ENCODE measurements around the gene ASXL1. TPM values are rescaled to one million over a fixed set of nuclear protein-coding genes. Genes with fewer than 3 reads are reported as not detected.

ASXL1 gene
- polyA plus RNA-seq, 3 donors: 1.8 to 47.1 (median 2.8) TPM

DNA sequence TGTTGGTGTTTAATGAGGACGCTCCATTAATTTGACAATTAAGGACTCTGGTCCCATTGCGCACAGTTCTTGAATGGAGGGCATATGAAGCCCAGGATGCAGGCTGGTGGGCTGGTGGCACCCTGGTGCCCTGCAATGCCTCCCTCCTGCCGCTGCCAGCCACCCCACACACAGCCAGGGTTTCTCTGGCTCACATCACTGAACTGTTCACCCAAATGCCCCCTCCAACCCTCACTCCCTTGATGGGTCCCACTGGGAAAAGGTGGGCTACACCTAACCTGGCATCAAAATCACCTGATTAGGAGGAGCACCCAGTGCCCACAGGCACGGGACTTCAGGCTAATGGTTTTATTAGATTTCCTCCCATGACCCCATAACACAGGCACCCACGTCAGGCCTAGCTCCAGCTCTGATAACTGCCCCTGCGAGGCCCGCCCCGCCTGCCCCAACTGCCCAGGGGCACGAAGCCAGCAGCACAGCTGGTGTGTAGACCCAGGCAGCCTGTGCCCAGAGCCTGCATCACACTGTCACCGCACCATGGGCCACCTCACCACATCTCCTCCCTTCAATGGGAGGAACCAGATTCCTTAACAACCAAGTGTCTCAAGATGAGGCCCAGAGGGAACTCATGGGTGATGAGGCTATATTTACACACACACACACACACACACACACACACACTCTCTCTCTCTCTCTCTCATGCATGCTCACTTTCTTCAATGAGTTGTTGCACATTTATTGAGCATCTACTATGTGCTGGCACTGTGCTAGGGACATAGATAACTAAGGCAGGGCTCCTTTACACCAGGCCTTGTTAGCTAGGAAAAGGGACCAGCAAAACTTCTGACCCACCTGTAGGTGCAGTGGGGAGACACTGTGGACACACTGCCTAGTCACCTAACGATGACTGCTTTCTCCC is 119.7 kb downstream of the ASXL1 start:
- H3K27ac ChIP-seq (ENCODE audit: low read depth in 1 of 2, low read length in 2 of 2): no peak overlapping the region
- peaks cover 55 to 84% of the 10 kb centered on the region in 2 donors for H3K4me1 ChIP-seq (ENCODE audit: control insufficient read depth in 1 of 2, insufficient read depth in 2 of 2, low read length in 2 of 2)
- intact Hi-C loops (cut with micrococcal nuclease): no loop called here
- 89% methylated on average over 8 of the region's 11 CpGs for WGBS (ENCODE audit: insufficient coverage)
- no peak overlapping the region for H3K4me2 ChIP-seq (replicated peaks; ENCODE audit: extremely low read depth, low read length, poor library complexity, severe bottlenecking)
- H3K79me2 ChIP-seq (ENCODE audit: insufficient read depth, low read length): peaks cover 77% of the 10 kb centered on the region
- Mint-ChIP-seq H3K27ac (peak overlapping the region in 2 of 7 donors; percentile 12 to 26), H3K27me3 (ENCODE audit: low read depth in 3 of 3) (peaks cover 3 to 11% (median 4%) of the 10 kb centered on the region in 3 donors), H3K4me1 (peaks cover 75% of the 10 kb centered on the region), H3K4me3 (no peak overlapping the region), H3K9me3 (peaks cover 0 to 2% (median 0%) of the 10 kb centered on the region in 7 donors), H3K36me3 (peaks cover 3 to 15% of the 10 kb centered on the region in 2 donors)
- DNase-seq: no peak
- no peaks in the 10 kb centered on the region for H3K9me3 ChIP-seq (replicated peaks in 1 of 2; ENCODE audit: control insufficient read depth in 1 of 2, insufficient read depth in 1 of 2, low read length in 2 of 2)
- no peak overlapping the region for H3K9ac ChIP-seq (ENCODE audit: insufficient read depth, low read length, poor library complexity, severe bottlenecking)
- H3K36me3 ChIP-seq (replicated peaks in 1 of 2; ENCODE audit: control insufficient read depth in 1 of 2, insufficient read depth in 2 of 2, low read length in 2 of 2): peaks cover 0 to 12% of the 10 kb centered on the region in 2 donors
- no peak overlapping the region for H3K4me3 ChIP-seq (replicated peaks in 1 of 3; ENCODE audit: low read depth in 2 of 3, low read length in 3 of 3)
- no peaks in the 10 kb centered on the region for H3K27me3 ChIP-seq (ENCODE audit: control insufficient read depth in 2 of 2, insufficient read depth in 2 of 2, low read length in 2 of 2)
- no peak overlapping the region for H2AFZ ChIP-seq (ENCODE audit: insufficient read depth, low read depth, low read length, poor library complexity, severe bottlenecking)
- no peak for TF ChIP-seq CTCF (IDR thresholded peaks at IDR 0.05)
- peaks cover 93% of the 10 kb centered on the region for H4K20me1 ChIP-seq (ENCODE audit: insufficient read depth, low read length)

DNA sequence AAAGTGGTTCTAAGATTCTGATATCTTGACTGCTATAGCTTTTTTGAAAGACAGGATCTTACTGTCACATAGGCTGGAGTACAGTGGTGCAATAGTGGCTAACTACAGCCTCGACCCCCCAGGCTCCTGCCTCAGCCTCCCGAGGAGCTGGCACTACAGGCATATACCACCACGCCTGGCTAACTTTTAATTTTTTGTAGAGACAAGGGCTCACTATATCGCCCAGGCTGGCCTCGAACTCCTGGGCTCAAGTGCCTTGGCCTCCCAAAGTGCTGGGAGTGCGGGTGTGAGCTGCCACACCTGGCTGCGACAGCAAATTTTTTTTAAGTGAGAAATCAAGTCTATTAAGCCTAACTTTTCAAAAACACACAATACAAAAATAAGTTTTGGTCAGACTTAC is 120.4 kb downstream of the ASXL1 start:
- H3K36me3 Mint-ChIP-seq: peaks cover 3 to 10% of the 10 kb centered on the region in 2 donors
- H3K4me2 ChIP-seq (replicated peaks; ENCODE audit: extremely low read depth, low read length, poor library complexity, severe bottlenecking): no peak overlapping the region
- peaks cover 73% of the 10 kb centered on the region for H3K4me1 Mint-ChIP-seq
- H4K20me1 ChIP-seq (ENCODE audit: insufficient read depth, low read length): peaks cover 89% of the 10 kb centered on the region
- no peak overlapping the region for H3K27ac ChIP-seq (ENCODE audit: low read depth in 1 of 2, low read length in 2 of 2)
- peaks cover 3 to 12% (median 4%) of the 10 kb centered on the region in 3 donors for H3K27me3 Mint-ChIP-seq (ENCODE audit: low read depth in 3 of 3)
- no peak overlapping the region for H3K9ac ChIP-seq (ENCODE audit: insufficient read depth, low read length, poor library complexity, severe bottlenecking)
- no peak for DNase-seq
- no peak overlapping the region for H3K27ac Mint-ChIP-seq
- H3K9me3 Mint-ChIP-seq: peaks cover 0 to 2% (median 0%) of the 10 kb centered on the region in 7 donors
- TF ChIP-seq CTCF (IDR thresholded peaks at IDR 0.05): no peak
- peaks cover 55 to 84% of the 10 kb centered on the region in 2 donors for H3K4me1 ChIP-seq (ENCODE audit: control insufficient read depth in 1 of 2, insufficient read depth in 2 of 2, low read length in 2 of 2)
- H3K27me3 ChIP-seq (ENCODE audit: control insufficient read depth in 2 of 2, insufficient read depth in 2 of 2, low read length in 2 of 2): no peaks in the 10 kb centered on the region
- no peaks in the 10 kb centered on the region for H3K9me3 ChIP-seq (replicated peaks in 1 of 2; ENCODE audit: control insufficient read depth in 1 of 2, insufficient read depth in 1 of 2, low read length in 2 of 2)
- no peak overlapping the region for H3K4me3 ChIP-seq (replicated peaks in 1 of 3; ENCODE audit: low read depth in 2 of 3, low read length in 3 of 3)
- H3K36me3 ChIP-seq (replicated peaks in 1 of 2; ENCODE audit: control insufficient read depth in 1 of 2, insufficient read depth in 2 of 2, low read length in 2 of 2): peaks cover 0 to 5% of the 10 kb centered on the region in 2 donors
- WGBS (ENCODE audit: insufficient coverage): 100% methylated on average over 4 of the region's 7 CpGs
- no peak overlapping the region for H2AFZ ChIP-seq (ENCODE audit: insufficient read depth, low read depth, low read length, poor library complexity, severe bottlenecking)
- intact Hi-C loops (cut with micrococcal nuclease): no loop called here
- H3K79me2 ChIP-seq (ENCODE audit: insufficient read depth, low read length): peaks cover 74% of the 10 kb centered on the region
- no peak overlapping the region for H3K4me3 Mint-ChIP-seq
